ENCODE results near the gene LIM2. TPM values are rescaled to one million over a fixed set of nuclear protein-coding genes. Genes with fewer than 3 reads are reported as not detected.
"Not testable (repeated sequence)": the region's sequence is repeated elsewhere in the genome, so short reads cannot be mapped to it uniquely, and the experiment has no call there.

LIM2 gene
- total RNA-seq, 1 experiment from 2014 or later, result not detected

GRCh38 chr19:51399231-51399630 lies 11.5 kb upstream of the LIM2 start:
- intact Hi-C loops (cut with micrococcal nuclease; ENCODE audit: unreplicated experiment), result no loop called here
- Mint-ChIP-seq H3K27ac (ENCODE audit: unreplicated experiment) (no peak overlapping the region), H3K36me3 (ENCODE audit: insufficient read depth, unreplicated experiment) (peaks cover 9% of the 10 kb centered on the region), H3K4me1 (ENCODE audit: low read depth, unreplicated experiment) (peaks cover 10% of the 10 kb centered on the region), H3K27me3 (ENCODE audit: unreplicated experiment) (no peaks in the 10 kb centered on the region), H3K4me3 (ENCODE audit: low read depth, unreplicated experiment) (no peak overlapping the region), H3K9me3 (ENCODE audit: low read depth, unreplicated experiment) (peaks cover 19% of the 10 kb centered on the region)
- no peak for DNase-seq
- no TSS peak for BruUV-seq (replicated peaks)
- TF ChIP-seq, protein P1, sequence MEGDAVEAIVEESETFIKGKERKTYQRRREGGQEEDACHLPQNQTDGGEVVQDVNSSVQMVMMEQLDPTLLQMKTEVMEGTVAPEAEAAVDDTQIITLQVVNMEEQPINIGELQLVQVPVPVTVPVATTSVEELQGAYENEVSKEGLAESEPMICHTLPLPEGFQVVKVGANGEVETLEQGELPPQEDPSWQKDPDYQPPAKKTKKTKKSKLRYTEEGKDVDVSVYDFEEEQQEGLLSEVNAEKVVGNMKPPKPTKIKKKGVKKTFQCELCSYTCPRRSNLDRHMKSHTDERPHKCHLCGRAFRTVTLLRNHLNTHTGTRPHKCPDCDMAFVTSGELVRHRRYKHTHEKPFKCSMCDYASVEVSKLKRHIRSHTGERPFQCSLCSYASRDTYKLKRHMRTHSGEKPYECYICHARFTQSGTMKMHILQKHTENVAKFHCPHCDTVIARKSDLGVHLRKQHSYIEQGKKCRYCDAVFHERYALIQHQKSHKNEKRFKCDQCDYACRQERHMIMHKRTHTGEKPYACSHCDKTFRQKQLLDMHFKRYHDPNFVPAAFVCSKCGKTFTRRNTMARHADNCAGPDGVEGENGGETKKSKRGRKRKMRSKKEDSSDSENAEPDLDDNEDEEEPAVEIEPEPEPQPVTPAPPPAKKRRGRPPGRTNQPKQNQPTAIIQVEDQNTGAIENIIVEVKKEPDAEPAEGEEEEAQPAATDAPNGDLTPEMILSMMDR (IDR thresholded peaks at IDR 0.05; ENCODE audit: unreplicated experiment), result no peak
- CTCF ChIA-PET, result interaction anchor here (1.8 kb wide), 1 partner anchor 8 kb away, joined by 13 read pairs; no protein-coding TSS in a partner anchor

DNA sequence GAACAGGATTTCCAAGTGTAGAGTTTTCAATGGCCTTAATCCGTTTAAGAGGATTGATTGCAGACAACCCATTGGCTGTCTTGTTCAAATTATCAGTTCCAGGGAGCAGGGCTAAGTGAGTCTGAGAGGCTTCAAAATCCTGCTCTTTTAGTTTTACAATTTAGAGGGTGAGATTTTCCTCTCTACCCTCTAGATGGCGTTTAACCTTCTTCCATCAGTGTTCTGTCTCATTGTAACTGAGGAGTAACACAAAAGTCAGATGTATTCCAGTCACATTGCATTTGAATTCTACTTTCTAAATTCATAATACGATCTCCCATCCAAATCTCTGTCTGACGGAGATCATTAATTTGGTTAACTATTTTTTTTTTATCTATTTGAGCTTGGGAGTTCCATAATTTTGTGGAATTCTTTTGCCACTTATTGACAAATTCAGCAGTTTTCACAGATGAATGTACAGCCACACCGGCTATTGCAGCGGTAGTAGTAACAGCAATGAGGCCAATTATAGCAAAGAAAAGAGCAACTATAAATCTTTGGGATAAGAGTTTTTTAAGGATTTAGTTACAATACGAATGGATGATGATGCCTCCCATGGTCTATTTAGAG lies 10.4 kb upstream of the LIM2 start:
- peaks cover 16% of the 10 kb centered on the region for H3K36me3 Mint-ChIP-seq (ENCODE audit: insufficient read depth, unreplicated experiment)
- no peak overlapping the region for H3K4me3 Mint-ChIP-seq (ENCODE audit: low read depth, unreplicated experiment)
- peaks cover 14% of the 10 kb centered on the region for H3K9me3 Mint-ChIP-seq (ENCODE audit: low read depth, unreplicated experiment)
- intact Hi-C loops (cut with micrococcal nuclease; ENCODE audit: unreplicated experiment), result loop anchor here (1.0 kb wide), 1 partner anchor 259 kb away; no protein-coding TSS in a partner anchor
- BruUV-seq (replicated peaks), result no TSS peak
- peaks cover 10% of the 10 kb centered on the region for H3K4me1 Mint-ChIP-seq (ENCODE audit: low read depth, unreplicated experiment)
- CTCF ChIA-PET, result interaction anchor here (0.6 to 1.8 kb wide), 2 partner anchors 9 to 259 kb away, joined by 3 to 13 read pairs; no protein-coding TSS in a partner anchor
- DNase-seq, result no peak
- H3K27me3 Mint-ChIP-seq (ENCODE audit: unreplicated experiment), result no peaks in the 10 kb centered on the region
- no peak overlapping the region for H3K27ac Mint-ChIP-seq (ENCODE audit: unreplicated experiment)
- TF ChIP-seq, protein P1 (IDR thresholded peaks at IDR 0.05; ENCODE audit: unreplicated experiment), result peak; percentile 21

GRCh38 chr19:51397453-51397852 lies 9.7 kb upstream of the LIM2 start:
- not testable (repeated sequence) for H3K27ac Mint-ChIP-seq (ENCODE audit: unreplicated experiment); H3K4me1 Mint-ChIP-seq (ENCODE audit: low read depth, unreplicated experiment)

DNA sequence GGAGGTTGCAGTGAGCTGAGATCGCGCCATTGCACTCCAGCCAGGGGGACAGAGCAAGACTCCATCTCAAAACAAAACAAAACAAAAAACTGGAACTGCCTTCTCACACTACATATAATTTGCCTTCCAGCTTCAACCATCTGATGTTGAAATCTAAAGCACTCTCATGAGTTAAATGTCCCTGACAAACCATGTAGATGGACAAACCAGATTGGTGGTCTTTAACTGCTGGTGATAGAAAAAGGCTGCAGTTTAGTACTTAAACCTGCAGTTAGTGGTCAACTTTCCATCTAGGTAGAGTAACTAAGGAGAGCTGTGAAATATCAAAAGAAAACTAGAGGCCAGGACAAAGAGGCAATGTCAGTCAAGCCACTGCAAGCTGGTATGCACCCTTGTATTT lies 8.4 kb upstream of the LIM2 start:
- H3K36me3 Mint-ChIP-seq (ENCODE audit: insufficient read depth, unreplicated experiment), result peaks cover 16% of the 10 kb centered on the region
- no peak overlapping the region for H3K4me3 Mint-ChIP-seq (ENCODE audit: low read depth, unreplicated experiment)
- TF ChIP-seq, protein P1 (IDR thresholded peaks at IDR 0.05; ENCODE audit: unreplicated experiment), result no peak
- no peak overlapping the region for H3K27ac Mint-ChIP-seq (ENCODE audit: unreplicated experiment)
- intact Hi-C loops (cut with micrococcal nuclease; ENCODE audit: unreplicated experiment), result no loop called here
- peaks cover 3% of the 10 kb centered on the region for H3K9me3 Mint-ChIP-seq (ENCODE audit: low read depth, unreplicated experiment)
- no peaks in the 10 kb centered on the region for H3K27me3 Mint-ChIP-seq (ENCODE audit: unreplicated experiment)
- no TSS peak for BruUV-seq (replicated peaks)
- H3K4me1 Mint-ChIP-seq (ENCODE audit: low read depth, unreplicated experiment), result peaks cover 10% of the 10 kb centered on the region
- DNase-seq, result no peak
- CTCF ChIA-PET, result interaction anchor here (0.7 kb wide), 1 partner anchor 42 kb away, joined by 4 read pairs; no protein-coding TSS in a partner anchor

More at GRCh38 chr19:51397453-51397852, 9.7 kb upstream of the LIM2 start:
- BruUV-seq (replicated peaks); H3K27me3 Mint-ChIP-seq (ENCODE audit: unreplicated experiment); DNase-seq; CTCF ChIA-PET; H3K9me3 Mint-ChIP-seq (ENCODE audit: low read depth, unreplicated experiment); H3K4me3 Mint-ChIP-seq (ENCODE audit: low read depth, unreplicated experiment); intact Hi-C loops (cut with micrococcal nuclease; ENCODE audit: unreplicated experiment): not testable (repeated sequence)
- peaks cover 16% of the 10 kb centered on the region for H3K36me3 Mint-ChIP-seq (ENCODE audit: insufficient read depth, unreplicated experiment)

Measured in Calu3 (cell line).